Lower lobe of right lung (tissue), 2 donors: ENCODE measurements around the gene TPM3. TPM values are rescaled to one million over a fixed set of nuclear protein-coding genes. Genes with fewer than 3 reads are reported as not detected.

Source experiments
- ATAC-seq, 2 donors: fragments of 200-7000 bp; cut with Tn5 transposase; one replicate each; pipeline ENCODE4 v1.9.1; 2020 to 2022; ENCODE audit warnings: mild to moderate bottlenecking in 2 of 2, moderate library complexity in 2 of 2
- DNase-seq: peaks from one replicate; pipeline ENCODE4 v3.0.0-alpha.2; 2020
- H3K27ac ChIP-seq: fragments of 200-600 bp; one replicate; pipeline ENCODE4 v1.8.0; 2022
- H3K27me3 ChIP-seq: fragments of 200-600 bp; one replicate; pipeline ENCODE4 v1.8.0; 2022; ENCODE audit warnings: low read depth
- H3K36me3 ChIP-seq: fragments of 200-600 bp; one replicate; pipeline ENCODE4 v1.8.0; 2022; ENCODE audit warnings: mild to moderate bottlenecking
- H3K4me1 ChIP-seq: fragments of 200-600 bp; one replicate; pipeline ENCODE4 v1.8.0; 2022
- H3K4me3 ChIP-seq: fragments of 200-600 bp; one replicate; pipeline ENCODE4 v1.8.0; 2022; ENCODE audit warnings: mild to moderate bottlenecking
- H3K9me3 ChIP-seq: fragments of 200-600 bp; one replicate; pipeline ENCODE4 v1.8.0; 2022
- CTCF ChIP-seq: fragments of 200-600 bp; IDR thresholded peaks from one replicate; pipeline ENCODE4 v1.8.0; 2022; ENCODE audit warnings: antibody characterized with exemption, mild to moderate bottlenecking
- intact Hi-C: fragments of 100-400 bp; cut with DNase I; formaldehyde crosslinking; loops from one replicate; pipeline ENCODE4 v1.11.0; 2022
- long read RNA-seq: library from polyadenylated mRNA; unstranded; transcript quantifications from one replicate; pipeline ENCODE4 v2.0.0, GENCODE V29; 2021
- total RNA-seq: library from RNA; stranded (reverse); fragmentation: NEBNext Ultra II Directional; extraction: Animal tissue kit (Norgen Biotek cat#: 25700); gene quantifications from one replicate; pipeline ENCODE4 v1.2.1, GENCODE V29; 2021
- donor health status: DM: no; HTN: yes; CAD: no; lungs with severe emphysema.

The TPM3 gene
- 334 TPM for total RNA-seq
- long read RNA-seq, full-length matches to known transcripts, result 434 of 512 reads
- long read RNA-seq, partial matches to known transcripts, result 18 of 512 reads
- long read RNA-seq, other reads (novel, unspliced or antisense), result 60 of 512 reads

- no peak for DNase-seq
- no peaks in the 10 kb centered on the region for H3K27me3 ChIP-seq
- ATAC-seq, result no peak
- no peak for TF ChIP-seq CTCF
- no peak within 1 kb of the TSS for H3K4me3 ChIP-seq
- no peak within 1 kb of the TSS for H3K27ac ChIP-seq
- H3K9me3 ChIP-seq, result no peaks in the 10 kb centered on the region
- no peaks in the 10 kb centered on the region for H3K36me3 ChIP-seq
- H3K4me1 ChIP-seq, result no peaks in the 10 kb centered on the region
- intact Hi-C loops, result no loop called here
Measured at GRCh38 chr1:154191990-154192461, at the start of gene TPM3. Gene TPM3 (minus strand): TSS chr1:154192100. CDS start chr1:154192018, 82 bp downstream.

DNA sequence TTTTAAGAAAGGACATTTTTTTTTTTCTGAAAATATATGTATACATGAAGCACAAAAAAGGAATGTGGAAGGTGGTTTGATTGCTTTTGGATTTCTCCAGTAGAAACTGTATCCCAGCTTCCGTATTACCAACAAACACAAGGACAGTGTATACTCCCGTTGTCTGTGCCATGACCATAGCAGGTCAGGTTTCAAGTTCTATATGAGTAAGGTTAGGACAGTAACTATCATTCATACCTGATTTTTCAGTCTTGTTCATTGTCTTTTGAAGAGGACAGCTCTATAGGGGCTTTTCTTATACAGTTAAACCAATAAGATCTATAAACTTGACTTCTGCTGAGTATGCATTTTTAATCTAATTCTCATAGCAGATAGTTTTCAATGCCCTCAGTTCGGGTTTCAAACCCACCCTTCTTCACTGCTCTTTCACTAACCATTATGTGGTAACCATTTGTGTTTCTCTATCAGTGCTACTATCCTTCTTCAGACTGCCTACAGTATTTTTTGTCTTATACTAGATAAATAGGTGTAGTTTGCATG, 48.5 kb upstream of the TPM3 start:
- ATAC-seq (no peak), DNase-seq (no peak)
- Histone ChIP-seq H3K4me1 (no peaks in the 10 kb centered on the region), H3K4me3 (no peak overlapping the region), H3K36me3 (peaks cover 100% of the 10 kb centered on the region), H3K27ac (no peak overlapping the region), H3K9me3 (no peaks in the 10 kb centered on the region), H3K27me3 (no peaks in the 10 kb centered on the region)
- no peak for TF ChIP-seq CTCF
- intact Hi-C loops, result no loop called here

- H3K9me3 ChIP-seq, result no peaks in the 10 kb centered on the region
- no peaks in the 10 kb centered on the region for H3K4me1 ChIP-seq
- H3K27me3 ChIP-seq, result no peaks in the 10 kb centered on the region
- TF ChIP-seq CTCF, result no peak
- H3K4me3 ChIP-seq, result no peak overlapping the region
- intact Hi-C loops, result no loop called here
- H3K27ac ChIP-seq, result no peak overlapping the region
- no peak for ATAC-seq
- no peak for DNase-seq
- peaks cover 100% of the 10 kb centered on the region for H3K36me3 ChIP-seq
Measured at GRCh38 chr1:154239491-154239890, 47.6 kb upstream of the TPM3 start.

DNA sequence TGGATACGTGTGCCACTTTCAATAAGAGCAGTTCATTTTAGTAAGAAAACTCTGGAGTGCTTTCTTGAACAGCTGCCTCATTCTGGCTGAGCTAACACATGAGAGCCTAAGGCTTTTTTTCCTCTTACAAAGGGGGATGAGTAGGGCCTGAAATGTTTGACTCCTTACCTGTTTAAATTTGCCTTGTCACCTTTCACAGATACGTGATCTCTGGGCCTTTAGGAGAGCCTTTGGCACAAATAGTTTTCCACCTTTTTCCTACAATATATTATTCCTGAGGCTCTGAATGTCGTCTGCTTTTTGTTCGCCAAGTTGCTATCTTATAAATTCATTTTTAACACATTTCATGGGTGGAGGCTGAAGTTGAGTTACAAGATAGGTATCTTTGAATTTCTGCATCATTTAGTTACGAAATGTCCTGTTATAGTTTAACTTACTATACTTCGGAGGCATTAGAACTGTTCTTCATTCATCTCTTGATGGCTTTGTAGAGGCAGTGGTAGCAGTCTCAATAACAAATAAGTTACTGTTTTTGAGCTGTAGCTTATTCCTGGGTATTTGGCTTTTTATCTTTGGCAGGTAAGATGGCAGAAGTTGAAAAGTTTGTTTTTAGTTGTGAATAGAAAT, 46.1 kb upstream of the TPM3 start:
- intact Hi-C loops, result no loop called here
- DNase-seq (no peak), ATAC-seq (no peak)
- Histone ChIP-seq H3K27me3 (no peaks in the 10 kb centered on the region), H3K4me3 (no peak overlapping the region), H3K27ac (no peak overlapping the region), H3K36me3 (peaks cover 98% of the 10 kb centered on the region), H3K9me3 (no peaks in the 10 kb centered on the region), H3K4me1 (no peaks in the 10 kb centered on the region)
- TF ChIP-seq CTCF, result no peak

- no peak for DNase-seq
- no peak for ATAC-seq
- intact Hi-C loops, result no loop called here
- Histone ChIP-seq H3K36me3 (peaks cover 98% of the 10 kb centered on the region), H3K4me3 (no peak overlapping the region), H3K4me1 (no peaks in the 10 kb centered on the region), H3K27ac (no peak overlapping the region), H3K27me3 (no peaks in the 10 kb centered on the region), H3K9me3 (no peaks in the 10 kb centered on the region)
- TF ChIP-seq CTCF, result no peak
Measured at GRCh38 chr1:154237435-154237834, 45.5 kb upstream of the TPM3 start.
